Measurements from ENCODE around the gene ARHGEF37. TPM values are rescaled to one million over a fixed set of nuclear protein-coding genes. Genes with fewer than 3 reads are reported as not detected.
A peak's percentile ranks its signal among the peaks of the same experiment; 100 is the strongest.

ARHGEF37 gene
- total RNA-seq, 1 experiment from 2014 or later = 0.42 TPM

GRCh38 chr5:149552038-149552494 is 29.2 kb upstream of the ARHGEF37 start:
- Histone ChIP-seq H2AK5ac (ENCODE audit: insufficient read length, low read length) (no peak overlapping the region), H3K18ac (ENCODE audit: insufficient read length, low read depth, low read length) (no peak overlapping the region), H3K4me1 (ENCODE audit: insufficient read depth, low read length) (no peaks in the 10 kb centered on the region), H2BK15ac (ENCODE audit: low read depth, low read length) (no peak overlapping the region), H3K79me1 (ENCODE audit: insufficient read depth, low read depth, low read length, poor library complexity, severe bottlenecking) (no peaks in the 10 kb centered on the region), H4K5ac (ENCODE audit: insufficient read length, low read depth, low read length) (no peak overlapping the region), H3K14ac (ENCODE audit: insufficient read depth, low read length) (no peak overlapping the region), H3K56ac (ENCODE audit: insufficient read length, low read depth, low read length) (no peak overlapping the region), H3K4ac (ENCODE audit: low read depth, low read length) (no peak overlapping the region), H3K27me3 (ENCODE audit: insufficient read depth, low read length) (no peaks in the 10 kb centered on the region), H2AFZ (ENCODE audit: low read length) (no peak overlapping the region), H2BK120ac (ENCODE audit: low read depth, low read length, poor library complexity, severe bottlenecking) (no peak overlapping the region), H3K9me3 (ENCODE audit: control insufficient read depth, low read depth, low read length) (no peaks in the 10 kb centered on the region), H3K27ac (ENCODE audit: insufficient read length, low read depth, low read length) (peak overlapping the region; percentile 26), H2BK12ac (ENCODE audit: insufficient read length, low read depth, low read length) (no peak overlapping the region), H3K23ac (ENCODE audit: insufficient read length, low read depth, low read length) (no peak overlapping the region), H2BK5ac (ENCODE audit: insufficient read length, low read length) (no peak overlapping the region), H4K20me1 (ENCODE audit: control insufficient read depth, insufficient read depth, insufficient read length) (no peaks in the 10 kb centered on the region), H4K8ac (replicated peaks; ENCODE audit: insufficient read length, low read depth, low read length) (no peak overlapping the region), H2BK20ac (ENCODE audit: low read depth, low read length, poor library complexity, severe bottlenecking) (no peak overlapping the region), H3K79me2 (ENCODE audit: insufficient read depth, low read length) (peaks cover 37% of the 10 kb centered on the region), H3K4me2 (ENCODE audit: insufficient read depth, insufficient read length, low read length) (peak overlapping the region; percentile 99), H4K91ac (ENCODE audit: insufficient read length, low read depth, low read length) (no peak overlapping the region), H3K23me2 (ENCODE audit: insufficient read length, low read depth, low read length, poor library complexity, severe bottlenecking) (peaks cover 15% of the 10 kb centered on the region), H3K9ac (ENCODE audit: extremely low read depth, insufficient read length, low read length) (peak overlapping the region; percentile 80), H3T11ph (ENCODE audit: low read length) (no peak overlapping the region)
- Mint-ChIP-seq H3K27me3 (ENCODE audit: low read depth) (no peaks in the 10 kb centered on the region), H3K9me3 (peaks cover 0 to 2% of the 10 kb centered on the region in 2 experiments; a peak in 1 of 5 replicates), H3K4me3 (peak overlapping the region; percentile 98 to 99), H3K36me3 (ENCODE audit: insufficient read depth in 1 of 3, low read depth in 3 of 3) (peaks cover 26 to 39% (median 36%) of the 10 kb centered on the region in 3 experiments), H3K4me1 (peaks cover 20 to 25% of the 10 kb centered on the region in 2 experiments), H3K27ac (peak overlapping the region; percentile 97 to 99 (median 99))
- no peak for DNase-seq
- WGBS (ENCODE audit: extremely low coverage, insufficient read length, low lambda C conversion rate) = no CpG with 5 or more reads among the region's 6 CpGs
- 0 out of 3 replicates have a peak, but pooled peaks have one; percentile 7 for TF ChIP-seq CTCF (conservative IDR thresholded peaks at IDR 0.05)
